Head of caudate nucleus (tissue), 42 donors: ENCODE results near the gene ALG9.
A peak's percentile ranks its signal among the peaks of the same experiment; 100 is the strongest.

ENCODE experiments used
- DNase-seq, 42 donors: peaks; one replicate each; pipeline versions ENCODE4 v3.0.0 to v3.0.0-alpha.2; 2020 to 2021; ENCODE audit warnings: mixed read lengths in 7 of 42
- intact Hi-C: fragments of 100-400 bp; cut with DNase I; formaldehyde crosslinking; loops from one replicate; pipeline ENCODE4 v1.15.0; 2022

ALG9 gene

DNA sequence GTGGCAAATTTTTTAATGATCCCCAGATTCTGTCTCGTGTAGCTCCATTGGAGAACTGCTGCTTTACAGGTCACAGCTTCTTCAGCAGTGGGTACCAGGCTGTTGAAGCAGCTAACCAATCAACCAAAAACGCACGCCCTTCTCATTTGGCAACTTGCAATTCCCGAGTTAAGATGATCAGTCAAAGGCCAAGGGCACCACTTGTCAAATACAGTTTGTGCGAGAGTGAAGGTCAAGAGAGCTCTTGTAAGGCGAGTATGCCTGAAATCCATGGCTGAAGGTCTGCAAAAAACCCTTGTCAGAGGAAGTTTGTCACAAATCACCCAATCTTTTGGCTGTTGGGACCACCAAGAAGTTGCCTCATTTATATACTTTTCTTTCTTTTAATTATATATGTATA lies 92.3 kb downstream of the ALG9 start:
- no peak for DNase-seq
- intact Hi-C loops, result loop anchor here (10.0 kb wide), 2 partner anchors 56 to 324 kb away; no protein-coding TSS in a partner anchor

DNA sequence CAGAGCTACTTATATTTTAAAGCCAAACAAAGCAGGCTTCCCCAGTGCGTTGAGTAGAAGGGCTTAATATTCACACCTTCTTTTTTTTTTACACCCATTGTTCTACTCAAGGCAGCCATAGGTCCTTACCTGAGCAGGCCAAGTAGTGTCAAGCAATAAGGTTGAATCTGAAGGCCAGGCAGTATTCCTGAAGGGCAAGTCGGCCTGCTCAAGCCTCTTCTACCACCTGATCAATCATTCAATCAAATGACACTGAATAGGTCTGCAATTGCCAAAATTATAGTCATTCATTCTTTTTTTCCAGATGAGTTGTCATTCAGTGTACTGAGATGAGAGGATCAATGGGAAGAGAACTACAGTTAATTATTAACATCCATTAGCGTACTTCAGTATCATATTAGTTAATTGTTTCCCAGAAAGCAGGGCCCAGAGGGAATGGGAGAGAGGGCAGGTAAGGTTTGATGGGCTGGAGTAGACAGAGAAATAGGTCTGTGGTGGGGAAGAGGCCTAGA lies 93.3 kb downstream of the ALG9 start:
- DNase-seq, result no peak
- intact Hi-C loops, result loop anchor here (10.0 kb wide), 2 partner anchors 57 to 323 kb away; no protein-coding TSS in a partner anchor

- DNase-seq, result peak in 23 of 42 donors; percentile 26 to 81 (median 51)
- intact Hi-C loops, result loop anchor here (2.0 to 10.0 kb wide), 3 partner anchors 57 to 323 kb away; partner anchors contain the start of gene SIK2
Measured at GRCh38 chr11:111777094-111778046, 94.0 kb downstream of the ALG9 start.

GRCh38 chr11:111776398-111777093 lies 94.8 kb downstream of the ALG9 start:
- intact Hi-C loops, result loop anchor here (2.0 to 10.0 kb wide), 3 partner anchors 58 to 322 kb away; partner anchors contain the start of gene SIK2
- DNase-seq, result no peak

DNA sequence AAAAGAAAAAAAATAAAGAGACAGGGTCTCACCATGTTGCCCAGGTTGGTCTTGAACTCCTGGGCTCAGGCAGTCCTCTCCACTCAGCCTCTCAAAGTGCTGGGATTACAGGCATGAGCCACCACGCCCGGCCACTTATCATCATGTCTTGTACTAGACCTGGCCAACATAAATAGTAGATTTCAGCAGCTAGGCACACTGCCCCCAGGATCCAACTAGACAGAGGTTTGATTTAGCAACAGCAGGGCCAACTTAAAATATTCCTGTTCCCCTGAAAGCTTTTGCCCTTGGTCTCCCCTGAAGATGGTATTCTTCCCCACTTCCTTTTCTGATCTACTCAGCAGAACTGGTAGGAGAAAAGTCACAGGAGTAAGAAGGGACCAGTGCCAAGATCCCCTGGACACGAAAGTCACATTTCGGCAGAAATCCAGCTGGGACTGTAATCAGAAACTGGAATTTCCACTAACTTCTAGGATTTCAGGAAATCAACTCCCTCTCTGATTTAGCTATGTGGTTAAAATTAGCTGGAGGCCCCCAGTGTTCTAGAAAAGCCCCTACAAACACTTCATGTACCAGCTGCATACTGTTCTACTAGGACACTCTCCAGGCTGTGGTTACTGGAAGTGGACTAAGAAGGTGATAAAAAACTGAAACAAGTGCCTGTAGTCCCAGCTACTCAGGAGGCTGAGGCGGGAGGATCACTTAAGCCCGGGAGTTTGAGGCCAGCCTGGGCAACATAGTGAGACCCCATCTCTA lies 96.2 kb downstream of the ALG9 start:
- no peak for DNase-seq
- intact Hi-C loops, result loop anchor here (10.0 kb wide), 2 partner anchors 60 to 320 kb away; no protein-coding TSS in a partner anchor

DNA sequence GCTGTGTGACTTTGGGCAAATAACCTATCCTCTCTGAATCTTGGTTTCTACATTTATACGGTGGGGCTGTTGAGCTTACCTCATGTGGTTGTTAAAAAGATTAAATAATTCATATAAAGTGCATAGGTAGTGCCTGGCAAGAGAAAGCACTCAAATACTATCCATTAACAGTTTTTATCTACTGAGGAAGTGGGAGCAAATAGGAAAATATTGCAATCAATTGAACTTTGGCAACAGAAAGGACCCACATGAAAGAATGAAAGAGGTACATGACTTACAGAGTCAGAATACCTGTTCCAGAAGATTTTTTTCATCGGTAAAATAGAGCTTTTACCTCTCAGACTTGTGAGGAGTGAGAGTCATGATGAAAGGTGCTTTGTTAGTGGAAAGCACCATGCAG lies 98.8 kb downstream of the ALG9 start:
- DNase-seq, result no peak
- intact Hi-C loops, result loop anchor here (10.0 kb wide), 2 partner anchors 62 to 318 kb away; no protein-coding TSS in a partner anchor

- peak in 2 of 42 donors; percentile 13 to 15 for DNase-seq
- intact Hi-C loops, result loop anchor here (10.0 kb wide), 2 partner anchors 64 to 316 kb away; no protein-coding TSS in a partner anchor
Measured at GRCh38 chr11:111771205-111771604, 100.2 kb downstream of the ALG9 start.

GRCh38 chr11:111770581-111771134 lies 100.7 kb downstream of the ALG9 start:
- intact Hi-C loops, result loop anchor here (10.0 kb wide), 2 partner anchors 64 to 316 kb away; no protein-coding TSS in a partner anchor

GRCh38 chr11:111766834-111767142 lies 104.6 kb downstream of the ALG9 start:
- DNase-seq, result peak in 1 of 42 donors; percentile 9
- intact Hi-C loops, result no loop called here

More at GRCh38 chr11:111770581-111771134, 100.7 kb downstream of the ALG9 start:
- DNase-seq, result peak in 20 of 42 donors; percentile 12 to 77 (median 38)

GRCh38 chr11:111765984-111766833 lies 105.2 kb downstream of the ALG9 start, which contains the start of gene PPP2R1B:
TSS of gene PPP2R1B (minus strand) at chr11:111766389. CDS start at chr11:111766361, 28 bp downstream.
- DNase-seq, result peak; percentile 72 to 94 (median 88)
- intact Hi-C loops, result no loop called here

- intact Hi-C loops, result no loop called here
- DNase-seq, result peak in 13 of 42 donors; percentile 5 to 53 (median 29)
Measured at GRCh38 chr11:111765320-111765983, 105.9 kb downstream of the ALG9 start.

DNA sequence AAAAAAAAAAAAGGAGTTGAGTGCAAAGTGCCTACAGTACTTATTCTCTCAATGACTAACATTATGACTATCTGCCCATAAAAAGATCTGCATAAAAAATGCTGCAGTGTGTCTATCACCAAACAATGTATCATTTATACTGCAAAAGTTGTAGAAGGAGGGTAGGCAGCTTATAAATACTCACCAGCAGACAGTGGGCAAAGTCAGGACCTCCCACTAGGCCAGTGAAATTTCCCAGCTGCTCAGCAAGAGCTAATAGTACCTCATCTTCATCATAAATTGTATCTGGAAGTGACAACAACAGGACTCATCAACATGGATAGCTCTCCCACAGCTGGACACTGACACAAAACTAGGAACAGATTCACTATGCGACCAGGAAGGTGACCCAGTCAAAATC lies 106.8 kb downstream of the ALG9 start:
- DNase-seq, result peak in 1 of 42 donors; percentile 13
- intact Hi-C loops, result no loop called here

GRCh38 chr11:111762981-111763643 lies 108.3 kb downstream of the ALG9 start:
- DNase-seq, result peak in 23 of 42 donors; percentile 4 to 71 (median 42)
- intact Hi-C loops, result no loop called here

GRCh38 chr11:111762526-111762925 lies 108.9 kb downstream of the ALG9 start:
- intact Hi-C loops, result no loop called here
- no peak for DNase-seq

DNA sequence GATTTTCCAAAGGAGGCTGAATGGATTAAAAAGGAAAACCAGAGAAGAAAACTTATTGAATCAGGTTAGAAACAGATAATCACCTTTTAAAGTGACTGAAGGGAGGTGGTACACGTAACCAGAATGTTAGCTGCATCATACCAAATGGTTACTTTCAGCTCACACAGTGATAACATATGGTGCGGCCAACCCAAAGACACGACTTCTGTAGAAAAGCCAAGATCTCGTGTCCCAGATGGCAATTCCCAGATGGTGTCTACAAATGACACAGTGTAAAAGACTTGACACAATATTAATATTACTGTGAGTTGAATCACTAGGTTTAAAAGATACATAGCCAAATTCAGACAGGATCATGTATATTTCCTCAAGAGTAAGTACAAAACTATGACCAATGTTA lies 110.3 kb downstream of the ALG9 start:
- no peak for DNase-seq
- intact Hi-C loops, result no loop called here

DNA sequence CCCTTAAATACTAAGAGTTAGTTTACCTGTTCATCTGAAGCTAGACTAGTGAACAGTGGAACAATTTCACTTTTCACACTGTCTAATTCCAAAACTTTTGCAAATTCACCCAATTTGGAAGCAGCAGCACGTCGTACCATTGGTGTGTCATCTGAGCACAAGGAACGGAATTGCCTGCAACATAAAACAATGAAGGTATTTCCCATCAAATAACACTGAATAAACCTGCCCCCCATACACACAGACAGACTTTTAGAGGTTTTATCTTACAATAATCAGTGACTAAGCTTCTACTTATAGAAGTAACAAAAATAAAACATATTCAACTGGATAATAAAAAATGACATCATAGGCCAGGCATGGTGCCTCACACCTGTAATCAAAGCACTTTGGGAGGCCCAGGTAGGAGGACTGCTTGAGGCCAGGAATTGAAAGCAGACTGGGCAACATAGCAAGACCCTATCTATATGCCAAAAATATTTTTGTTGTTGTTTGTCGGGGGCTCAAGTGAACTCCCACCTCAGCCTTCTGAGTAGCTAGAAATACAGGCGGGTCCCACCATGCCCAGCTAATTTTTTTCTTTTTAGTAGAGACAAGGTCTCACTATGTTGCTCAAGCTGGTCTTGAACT lies 111.5 kb downstream of the ALG9 start:
- intact Hi-C loops, result no loop called here
- DNase-seq, result no peak
